ENCODE results near the gene SCRN1.

The SCRN1 gene, protein sequence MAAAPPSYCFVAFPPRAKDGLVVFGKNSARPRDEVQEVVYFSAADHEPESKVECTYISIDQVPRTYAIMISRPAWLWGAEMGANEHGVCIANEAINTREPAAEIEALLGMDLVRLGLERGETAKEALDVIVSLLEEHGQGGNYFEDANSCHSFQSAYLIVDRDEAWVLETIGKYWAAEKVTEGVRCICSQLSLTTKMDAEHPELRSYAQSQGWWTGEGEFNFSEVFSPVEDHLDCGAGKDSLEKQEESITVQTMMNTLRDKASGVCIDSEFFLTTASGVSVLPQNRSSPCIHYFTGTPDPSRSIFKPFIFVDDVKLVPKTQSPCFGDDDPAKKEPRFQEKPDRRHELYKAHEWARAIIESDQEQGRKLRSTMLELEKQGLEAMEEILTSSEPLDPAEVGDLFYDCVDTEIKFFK

DNA sequence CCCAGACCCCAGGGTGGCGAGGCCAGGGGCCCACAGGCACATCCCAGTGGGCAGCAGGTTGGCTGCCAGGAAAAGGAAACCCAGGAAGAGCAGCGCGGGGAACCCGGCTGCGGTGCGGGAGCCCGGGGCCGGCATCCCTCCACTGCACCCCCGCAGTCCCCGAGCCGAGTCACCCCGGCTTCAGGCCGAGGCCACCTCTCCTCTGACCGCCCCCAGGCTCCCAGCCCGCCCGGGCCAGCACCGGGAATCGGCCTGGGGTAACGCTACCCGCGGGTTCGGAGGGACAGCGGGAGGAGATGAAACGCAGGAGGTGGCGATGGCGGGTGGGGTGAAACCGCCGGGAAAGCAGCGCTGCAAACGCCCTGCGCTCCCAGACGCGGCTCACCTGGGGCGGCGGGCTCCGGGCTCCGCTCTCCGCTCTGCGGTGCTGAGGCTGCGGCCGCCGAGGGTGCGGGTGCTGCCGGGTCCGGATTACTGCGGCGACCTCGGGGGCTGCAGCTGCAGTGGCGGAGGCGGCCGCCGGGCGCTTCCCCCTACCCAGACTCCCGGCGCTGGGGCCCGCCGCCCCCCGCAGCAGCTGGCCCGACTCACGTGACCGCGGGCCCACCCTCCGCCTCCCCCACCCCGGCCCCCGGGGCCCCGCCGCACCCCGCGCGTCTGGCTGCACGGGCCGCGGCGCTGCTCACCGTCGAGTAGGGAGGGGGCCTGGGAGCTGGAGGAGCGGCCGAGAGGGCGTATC lies at the start of gene SCRN1:
SCRN1 (minus strand) TSS at position 545 of the 739 bp plus-strand sequence. CDS start 20,734 bp downstream, outside the sequence.
- DNase-seq = peak; percentile 44

DNA sequence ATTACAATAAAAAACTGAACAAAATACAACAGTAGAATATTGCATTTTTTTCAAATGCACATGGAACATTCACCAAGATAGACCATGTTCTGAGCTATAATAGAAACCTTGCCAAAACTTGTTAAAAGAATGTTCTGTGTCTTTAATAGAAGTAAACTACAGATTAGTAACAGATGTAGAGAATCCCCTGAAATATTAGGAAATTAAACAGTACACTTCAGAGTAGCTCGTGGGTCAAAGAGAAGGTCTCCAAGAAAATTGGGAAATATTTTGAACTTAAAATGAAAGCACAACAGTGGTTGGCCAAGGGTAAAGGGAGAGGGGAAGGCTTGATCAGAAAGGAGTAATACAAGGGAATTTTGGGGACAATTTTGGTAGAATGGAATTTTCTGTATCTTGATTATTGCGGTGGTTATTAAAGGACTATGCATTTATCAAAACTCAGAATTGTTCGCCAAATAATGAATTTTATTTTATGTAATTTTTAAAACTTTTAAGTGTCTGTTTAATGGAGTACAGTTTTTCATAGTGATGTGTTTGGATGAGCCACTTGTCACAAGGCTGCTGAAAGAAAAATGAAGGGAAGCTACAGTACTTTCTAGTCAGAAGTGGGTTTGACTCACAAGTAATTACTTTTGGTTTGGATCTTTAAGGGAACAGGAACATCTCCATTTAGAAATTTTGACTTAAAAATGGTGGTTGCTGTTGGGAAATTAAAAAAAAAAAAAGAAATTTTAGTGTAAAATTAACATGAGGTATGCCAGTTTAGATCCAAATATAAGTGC lies 48.8 kb upstream of the SCRN1 start:
- no peak for DNase-seq

DNA sequence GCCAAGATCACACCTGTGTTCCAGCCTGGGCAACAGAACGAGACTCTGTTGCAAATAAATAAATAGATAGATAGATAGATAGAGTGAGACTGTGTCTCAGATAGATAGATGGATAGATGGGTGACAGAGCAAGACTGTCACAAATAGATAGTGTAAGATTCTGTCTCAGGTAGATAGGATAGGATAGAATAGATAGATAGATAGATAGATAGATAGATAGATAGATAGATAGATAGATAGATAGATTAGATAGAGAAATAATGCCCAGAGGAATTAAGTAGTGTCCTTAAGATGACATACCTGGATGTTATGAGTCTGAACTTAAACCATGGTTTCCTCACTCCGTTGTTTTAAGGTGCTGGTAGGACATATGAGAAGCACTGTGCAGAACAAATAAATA lies 46.6 kb upstream of the SCRN1 start:
- DNase-seq = no peak

DNA sequence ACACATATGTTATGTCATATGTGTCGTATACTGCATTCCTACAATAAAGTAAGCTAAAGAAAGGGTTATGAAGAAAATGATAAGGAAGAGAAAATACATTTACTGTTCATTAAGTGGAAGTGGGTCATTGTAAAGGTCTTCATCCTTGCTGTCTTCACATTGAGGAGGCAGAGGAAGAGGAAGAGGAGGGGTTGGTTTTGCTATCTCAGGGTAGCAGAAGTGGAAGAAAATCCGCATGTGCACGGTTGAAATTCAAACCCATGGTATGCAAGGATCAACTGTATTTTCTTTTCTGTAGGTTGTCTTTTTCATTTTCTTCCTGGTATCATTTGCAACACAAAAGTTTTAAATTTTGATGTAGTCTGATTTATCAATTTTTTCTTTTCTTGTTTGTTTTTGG lies 44.9 kb upstream of the SCRN1 start:
- peak; percentile 29 for DNase-seq

DNA sequence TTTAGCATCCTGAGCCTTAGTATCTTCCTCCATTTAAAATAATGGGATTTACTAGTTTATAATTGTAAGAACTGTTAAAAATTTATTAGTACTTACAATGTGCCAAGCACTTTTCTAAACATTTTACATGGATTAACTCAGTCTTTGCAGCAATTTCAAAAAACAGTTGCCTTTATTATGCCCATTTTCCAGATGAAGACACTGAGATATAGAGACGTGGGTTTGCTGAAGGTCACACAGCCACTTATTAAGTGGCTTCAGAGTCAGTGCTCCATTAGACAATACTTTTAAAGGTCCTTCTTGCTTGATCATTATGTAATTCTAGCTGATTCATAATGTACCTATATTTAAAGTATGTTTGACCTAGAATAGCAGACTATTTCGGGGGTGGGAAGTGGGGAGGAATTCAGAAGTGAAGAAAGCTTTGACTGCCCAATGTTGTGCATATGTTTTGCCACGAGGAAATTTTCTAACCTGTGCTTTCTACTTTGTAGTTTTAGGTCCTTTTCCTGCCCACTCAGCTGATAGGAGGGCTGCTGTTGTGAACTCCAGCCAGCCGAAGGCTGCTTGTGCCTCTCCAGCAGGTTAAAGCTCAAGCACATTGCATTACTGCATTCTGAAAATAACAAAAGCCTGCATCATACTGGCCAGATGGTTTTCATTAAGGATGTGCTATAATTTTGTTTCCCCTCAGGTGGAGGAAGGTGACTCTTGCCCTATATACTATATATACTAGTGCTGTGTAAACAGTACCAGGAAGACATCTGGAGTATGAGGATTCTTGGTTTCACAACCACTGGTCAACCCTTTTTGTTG lies 42.9 kb upstream of the SCRN1 start:
- DNase-seq = no peak

DNA sequence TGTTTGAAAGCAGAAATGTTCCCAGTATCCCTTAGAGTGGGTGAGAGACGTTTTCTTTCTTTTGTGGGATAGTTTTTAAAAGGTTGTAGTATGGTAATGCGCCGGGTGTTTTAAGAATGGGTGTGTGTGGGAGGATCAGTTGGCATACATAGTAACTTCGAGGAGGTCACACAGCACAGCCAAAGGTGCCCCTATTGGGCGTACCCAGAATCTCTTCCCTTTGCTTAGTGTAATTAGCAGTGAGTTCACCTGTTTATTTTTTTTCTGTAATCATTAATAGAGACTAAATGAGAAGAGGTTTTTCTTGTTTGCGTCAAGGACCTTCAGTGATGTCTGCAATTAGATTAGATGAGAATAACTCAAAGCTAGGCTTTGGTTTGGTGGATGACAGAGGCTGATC lies 40.1 kb upstream of the SCRN1 start:
- no peak for DNase-seq

DNA sequence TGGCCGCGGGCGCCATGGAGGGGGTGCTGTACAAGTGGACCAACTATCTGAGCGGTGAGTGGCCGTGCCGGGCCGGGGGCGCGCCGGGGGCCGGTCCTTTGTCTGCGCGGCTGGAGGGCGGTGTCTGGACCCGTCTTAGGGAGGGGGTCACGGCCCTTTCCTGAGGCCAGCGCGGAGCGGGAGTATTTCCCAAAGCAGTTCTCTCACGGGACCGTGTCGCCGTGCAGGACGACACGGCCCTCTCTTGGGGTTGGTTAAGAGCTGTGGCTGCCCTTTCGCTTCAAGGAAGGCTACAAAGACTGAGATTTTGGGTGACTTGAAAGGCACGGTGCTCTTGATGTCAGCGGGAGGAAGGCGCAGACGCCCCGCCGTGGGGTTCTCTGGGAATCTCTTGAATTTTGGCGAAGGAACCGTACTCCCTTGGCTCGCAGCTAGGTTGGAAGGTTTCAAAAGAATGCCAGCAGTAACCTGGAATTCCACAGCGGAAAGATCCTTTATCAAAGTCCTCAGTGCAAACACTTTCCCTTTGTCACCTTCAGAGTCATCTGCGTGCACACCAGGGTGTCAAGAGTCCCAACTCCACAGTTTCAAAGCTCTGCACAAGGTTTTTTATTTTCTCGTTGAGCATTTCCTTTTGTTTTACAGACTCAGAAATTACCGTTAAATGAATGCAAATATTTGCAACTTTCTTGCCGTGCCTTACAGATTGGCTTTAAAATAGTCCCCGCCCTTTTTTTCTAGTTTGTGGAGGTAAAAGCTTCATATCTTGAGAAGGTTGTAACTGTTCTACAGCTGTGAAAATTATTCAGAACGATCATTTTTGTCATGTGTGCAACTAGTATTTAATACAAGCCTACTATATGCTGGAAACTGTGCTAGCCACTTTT lies 39.4 kb upstream of the SCRN1 start:
- DNase-seq = peak; percentile 45

DNA sequence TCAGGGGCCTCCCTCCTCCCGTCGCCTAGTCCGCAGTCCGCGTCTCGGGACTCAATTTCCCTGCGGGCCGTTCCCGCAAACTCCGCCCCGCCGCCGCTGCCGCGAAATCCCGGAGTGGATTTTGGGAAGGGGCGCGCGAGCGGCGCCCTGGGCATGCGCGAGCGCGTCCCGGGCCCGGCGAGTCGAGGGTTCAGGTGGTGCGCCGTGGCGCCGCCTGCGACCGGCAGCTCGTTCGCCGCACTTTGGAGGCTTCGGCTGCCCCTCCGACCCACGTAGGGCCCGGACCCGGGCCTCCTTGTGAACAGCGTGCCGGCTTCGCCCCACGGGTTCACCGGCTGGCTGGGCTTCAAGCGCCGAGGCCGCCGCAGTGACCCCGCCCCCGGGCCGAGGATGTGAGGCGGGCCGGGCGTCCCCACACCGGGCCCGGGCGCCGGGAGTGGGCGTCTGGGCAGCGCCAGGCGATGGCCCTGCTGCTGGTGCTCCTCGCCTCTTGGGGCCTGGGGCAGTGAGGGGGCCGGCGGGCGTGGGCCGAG lies 38.7 kb upstream of the SCRN1 start, which contains the start of gene PLEKHA8:
PLEKHA8 (plus strand) TSS at position 197 of the 533 bp plus-strand sequence. CDS start 351 bp downstream, outside the sequence.
- peak; percentile 82 for DNase-seq

DNA sequence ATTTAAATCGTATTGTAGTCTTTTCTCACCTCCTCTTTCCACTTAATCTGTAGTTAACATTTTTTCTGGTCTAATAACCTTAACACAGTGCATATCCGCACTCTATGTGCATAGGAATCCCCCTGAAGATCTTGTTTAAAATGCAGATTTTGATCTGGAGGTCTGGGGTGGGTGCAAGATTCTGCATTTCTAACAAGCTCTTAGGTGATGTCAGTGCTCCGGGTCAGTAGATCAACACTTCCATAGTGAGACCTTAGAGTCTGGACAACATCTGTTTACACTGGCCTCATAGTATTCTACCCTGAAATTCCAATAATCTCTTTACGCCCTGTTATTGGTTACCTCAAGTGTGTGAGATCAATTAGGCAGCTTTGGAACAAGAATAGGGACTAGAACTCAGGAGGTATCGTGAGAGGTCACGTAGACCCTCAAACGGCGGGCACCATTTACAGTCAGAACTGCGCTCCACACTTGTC lies 38.2 kb upstream of the SCRN1 start:
- no peak for DNase-seq

DNA sequence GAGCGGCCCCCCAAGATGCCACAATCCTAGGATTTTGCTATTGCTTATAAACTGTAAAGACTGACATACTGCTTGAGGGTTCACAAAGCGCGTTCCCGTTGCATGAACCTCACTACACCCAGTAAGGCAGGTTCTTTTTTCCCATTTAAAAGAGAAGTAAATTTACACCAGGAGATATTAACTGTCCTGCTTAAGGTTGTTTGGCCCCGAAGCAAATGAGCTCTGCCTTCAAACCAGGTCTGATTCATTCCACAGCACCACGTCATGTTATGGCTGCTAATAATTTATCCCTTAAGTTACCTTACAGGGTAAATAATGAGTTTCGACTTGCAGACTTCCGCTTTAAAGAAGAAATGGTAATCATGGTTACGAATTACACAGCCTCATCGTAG lies 37.5 kb upstream of the SCRN1 start:
- DNase-seq = no peak

DNA sequence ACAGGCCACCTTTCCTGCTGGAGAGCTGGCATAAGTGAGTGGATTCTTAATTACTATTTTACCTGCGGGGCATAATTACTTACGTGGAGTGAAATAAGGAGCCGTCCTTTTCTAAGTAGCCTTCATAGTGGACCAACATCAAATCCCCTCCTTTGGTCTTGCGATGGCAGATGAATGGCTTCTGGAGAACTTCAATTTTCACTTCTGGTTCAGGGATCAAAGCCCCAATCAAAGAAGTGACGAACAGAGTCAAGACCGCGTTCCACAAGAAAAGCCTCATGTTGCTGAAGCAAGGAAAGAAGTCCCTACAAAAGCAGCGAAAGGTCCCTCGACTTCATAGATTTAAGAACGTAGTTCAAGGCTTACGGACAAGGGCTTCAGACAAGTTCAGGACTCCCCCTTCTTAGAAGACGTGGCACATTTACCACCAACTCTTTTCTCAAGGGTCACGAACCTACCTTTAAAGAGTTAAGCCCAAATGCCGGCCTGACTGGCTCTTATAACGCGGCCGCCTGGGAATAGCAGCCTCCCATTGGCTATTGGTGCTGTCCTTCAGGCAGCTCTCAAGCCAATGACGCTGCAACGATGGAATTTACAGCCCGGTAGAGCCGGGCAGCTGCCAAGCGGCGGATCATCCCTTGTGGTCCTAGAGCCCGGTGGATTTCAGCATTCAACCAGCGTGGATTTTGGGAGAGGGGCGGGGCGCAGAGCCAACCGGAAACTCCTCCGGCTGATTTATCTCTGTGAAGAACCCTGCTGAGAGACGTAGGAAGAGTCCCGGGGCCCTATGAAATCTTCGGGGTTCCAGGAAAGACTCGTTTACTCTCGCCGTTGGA lies 36.8 kb upstream of the SCRN1 start, which contains the start of gene FKBP14:
FKBP14 (minus strand) TSS at position 474 of the 836 bp plus-strand sequence; CDS start at position 280, 194 bp downstream.
- DNase-seq = peak; percentile 96

DNA sequence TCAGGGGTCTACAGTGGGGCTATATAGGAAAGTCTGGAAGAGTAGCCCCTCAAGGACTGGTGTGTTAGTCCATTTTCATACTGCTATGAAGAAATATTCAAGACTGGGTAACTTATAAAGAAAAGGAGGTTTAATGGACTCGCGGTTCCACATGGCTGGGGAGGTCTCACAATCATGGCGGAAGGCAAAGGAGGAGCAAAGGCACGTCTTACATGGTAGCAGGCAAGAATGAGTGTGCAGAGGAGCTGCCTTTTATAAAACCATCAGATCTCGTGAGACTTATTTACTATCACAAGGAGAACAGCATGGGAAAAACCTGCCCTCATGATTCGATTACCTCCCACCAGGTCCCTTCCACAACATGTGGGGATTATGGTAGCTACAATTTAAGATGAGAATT lies 33.9 kb upstream of the SCRN1 start:
- no peak for DNase-seq

DNA sequence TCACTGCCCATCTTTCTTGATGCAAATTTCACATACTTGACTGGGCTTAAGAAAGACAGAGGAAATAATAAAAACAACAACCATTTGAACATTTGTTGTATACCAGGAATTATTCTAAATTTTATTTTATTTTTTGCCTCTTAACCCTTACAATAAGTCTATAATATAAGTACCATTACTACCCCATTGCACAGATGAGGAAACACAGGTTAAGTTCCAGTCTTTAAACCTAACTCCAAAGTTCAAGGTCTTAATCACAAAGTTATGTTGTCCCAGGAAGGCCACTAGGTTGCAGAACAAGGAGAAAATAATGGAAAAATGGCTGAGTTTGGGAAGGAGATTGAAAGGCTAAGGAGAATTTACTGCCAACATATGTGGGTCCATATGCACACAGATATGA lies 33.4 kb upstream of the SCRN1 start:
- no peak for DNase-seq

DNA sequence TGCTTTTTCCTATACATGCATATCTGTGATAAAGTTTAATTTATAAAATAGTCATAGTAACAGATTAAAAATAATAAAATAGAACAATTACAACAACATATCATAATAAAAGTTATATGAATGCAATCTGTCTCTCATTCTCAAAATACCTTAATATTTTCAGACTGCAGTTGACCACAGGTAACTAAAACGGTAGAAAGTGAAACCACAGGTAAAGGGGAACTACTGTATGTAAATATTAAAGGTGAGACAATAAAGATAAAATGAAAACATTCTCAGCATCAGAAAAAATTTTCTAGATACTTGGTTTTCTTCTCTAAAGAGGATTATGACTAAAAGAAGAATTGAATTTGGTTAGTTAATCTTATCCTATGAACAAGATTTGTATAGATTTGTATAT lies 30.9 kb upstream of the SCRN1 start:
- no peak for DNase-seq

DNA sequence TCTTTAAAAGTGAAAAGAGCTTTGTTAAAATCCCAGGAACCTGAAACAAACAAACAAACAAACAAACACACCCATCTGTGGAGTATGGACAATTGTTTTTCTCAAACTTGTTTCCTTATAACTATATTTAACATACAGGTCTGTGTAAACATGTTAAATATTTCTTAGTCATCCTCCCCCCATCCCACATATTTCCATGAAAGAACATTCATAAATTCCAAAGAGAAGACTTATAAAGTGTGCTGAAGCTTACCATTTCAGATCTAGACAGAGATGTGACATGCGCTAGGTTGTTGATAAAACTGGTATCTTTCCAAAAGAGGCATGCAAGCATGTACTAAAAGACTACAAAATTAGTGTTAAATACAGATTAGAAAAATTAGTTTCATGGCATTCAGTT lies 30.4 kb upstream of the SCRN1 start:
- no peak for DNase-seq

DNA sequence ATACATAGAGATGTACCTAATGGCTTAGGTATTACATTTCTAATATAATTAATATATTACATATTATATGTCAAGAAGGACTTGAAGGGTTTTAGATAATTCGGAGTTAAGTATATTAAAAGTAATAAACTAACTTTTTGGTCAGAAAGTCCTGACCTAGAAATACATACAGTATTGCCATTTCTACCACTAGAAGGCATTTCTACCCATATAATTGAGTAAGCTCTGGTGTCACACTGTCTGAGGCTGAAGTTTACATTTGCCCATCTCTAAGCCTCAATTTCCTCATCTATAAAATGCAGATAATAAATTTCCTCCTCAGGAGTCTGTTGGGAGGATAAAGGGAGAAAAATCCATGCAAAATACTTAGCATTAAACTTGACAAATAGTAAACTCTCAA lies 29.8 kb upstream of the SCRN1 start:
- no peak for DNase-seq

DNA sequence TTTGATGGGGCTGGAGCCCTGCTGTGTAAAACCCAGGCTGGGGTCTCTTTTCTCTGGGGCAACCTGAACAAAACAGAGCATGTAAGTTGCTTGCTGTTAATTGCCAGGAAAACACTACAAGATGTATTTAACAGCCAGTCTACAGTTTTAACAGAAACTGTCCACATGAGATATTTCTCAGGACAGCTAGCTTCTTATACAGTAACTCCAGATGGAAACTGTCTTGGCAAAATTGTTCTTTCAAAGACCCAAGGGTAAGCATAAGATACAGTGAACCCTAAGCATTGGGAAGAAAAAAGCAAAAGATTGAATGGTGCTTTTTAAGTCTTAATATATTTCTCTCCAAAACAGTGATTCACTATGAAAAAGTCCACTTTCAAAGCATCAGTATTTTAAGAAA lies 28.9 kb upstream of the SCRN1 start:
- DNase-seq = no peak

DNA sequence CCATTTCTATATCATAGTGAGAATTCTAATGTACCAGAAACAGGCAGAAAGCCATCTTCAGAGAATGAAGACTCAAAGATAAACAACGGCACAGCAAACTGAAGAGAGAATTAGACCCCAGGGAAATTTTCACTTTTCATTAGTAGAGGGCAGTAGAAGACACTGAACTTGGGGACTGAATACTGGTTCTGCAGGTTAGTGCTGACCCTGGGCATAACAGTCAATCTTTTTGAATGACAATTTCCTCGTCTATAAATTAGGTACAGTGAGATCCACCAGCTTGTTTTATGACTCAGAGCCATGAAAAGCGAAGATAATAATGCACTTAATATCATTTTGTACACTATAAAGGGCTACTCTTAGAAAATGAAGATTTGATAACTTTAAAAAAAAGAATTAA lies 23.2 kb upstream of the SCRN1 start:
- no peak for DNase-seq

DNA sequence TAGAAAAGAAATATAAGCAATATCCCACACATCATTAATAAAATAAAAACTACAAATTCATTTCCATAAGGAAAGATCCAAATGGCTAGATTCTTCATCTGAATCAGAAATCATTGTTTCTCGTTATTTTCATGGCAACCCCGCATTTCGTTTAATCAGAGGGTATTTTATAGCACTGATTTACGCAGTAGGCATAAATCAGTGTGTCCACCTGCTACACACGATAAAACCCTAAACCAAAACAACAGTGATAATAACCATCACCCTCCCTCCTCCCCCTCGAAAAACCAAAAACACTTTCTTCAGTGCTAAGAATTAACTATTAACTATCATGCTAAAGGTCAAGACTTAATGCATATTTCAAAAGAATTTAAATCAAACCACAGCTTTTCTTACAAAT lies 20.4 kb upstream of the SCRN1 start:
- DNase-seq = no peak

DNA sequence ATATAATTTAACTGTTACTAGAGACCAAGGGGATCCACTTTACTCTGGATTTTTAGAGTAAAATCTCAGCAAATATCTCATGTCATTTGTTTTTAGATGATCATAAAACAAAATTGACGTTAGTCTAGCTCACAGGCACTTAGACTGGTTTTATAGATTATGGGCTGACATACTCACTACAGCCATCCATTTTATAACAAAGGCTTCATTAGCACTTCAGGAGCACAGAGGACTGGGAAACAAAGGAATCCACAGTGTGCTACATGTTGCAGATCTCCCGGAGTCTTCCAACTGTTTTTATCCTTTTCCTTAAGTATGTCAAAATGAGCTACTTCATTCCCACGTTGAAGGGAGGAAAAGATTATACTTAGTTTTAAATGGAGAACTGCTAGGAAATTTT lies 15.9 kb upstream of the SCRN1 start:
- no peak for DNase-seq

Data from GDM1 (cell line).